Measurements from ENCODE around the gene AQP12A.
"Not testable (repeated sequence)": the region's sequence is repeated elsewhere in the genome, so short reads cannot be mapped to it uniquely, and the experiment has no call there.

AQP12A gene

GRCh38 chr2:240689975-240690374 lies 1.7 kb upstream of the AQP12A start:
- DNase-seq: no peak

GRCh38 chr2:240690421-240691074 lies 1.1 kb upstream of the AQP12A start:
- not testable (repeated sequence) for DNase-seq

GRCh38 chr2:240691075-240691427 lies 615 bp upstream of the AQP12A start:
- DNase-seq: not testable (repeated sequence)

- DNase-seq: not testable (repeated sequence)
These were observed 1.2 kb downstream of the AQP12A start for GRCh38 chr2:240692583-240693561.

- not testable (repeated sequence) for DNase-seq
These were observed 2.6 kb downstream of the AQP12A start for GRCh38 chr2:240694304-240694703.

GRCh38 chr2:240695593-240695992 lies 3.9 kb downstream of the AQP12A start:
- not testable (repeated sequence) for DNase-seq

GRCh38 chr2:240696469-240696868 lies 4.8 kb downstream of the AQP12A start:
- DNase-seq: not testable (repeated sequence)

- not testable (repeated sequence) for DNase-seq
These were observed 7.3 kb downstream of the AQP12A start for GRCh38 chr2:240698852-240699561.

GRCh38 chr2:240699835-240700234 lies 8.2 kb downstream of the AQP12A start:
- DNase-seq: not testable (repeated sequence)

- not testable (repeated sequence) for DNase-seq
These were observed 8.9 kb downstream of the AQP12A start for GRCh38 chr2:240700616-240701015.

- DNase-seq: no peak
These were observed 9.5 kb downstream of the AQP12A start for GRCh38 chr2:240701091-240701735.

- no peak for DNase-seq
These were observed 10.3 kb downstream of the AQP12A start for GRCh38 chr2:240701736-240702639.

GRCh38 chr2:240702640-240703011 lies 11.0 kb downstream of the AQP12A start:
- no peak for DNase-seq

GRCh38 chr2:240703417-240704341 lies 12.0 kb downstream of the AQP12A start:
- no peak for DNase-seq

- DNase-seq: peak; percentile 14 to 33
These were observed 13.0 kb downstream of the AQP12A start for GRCh38 chr2:240704651-240705050.

- no peak for DNase-seq
These were observed 13.6 kb downstream of the AQP12A start for GRCh38 chr2:240705204-240705791.

- no peak for DNase-seq
These were observed 15.5 kb downstream of the AQP12A start for GRCh38 chr2:240707043-240707756.

GRCh38 chr2:240707821-240708220 lies 16.2 kb downstream of the AQP12A start:
- DNase-seq: no peak

- DNase-seq: no peak
These were observed 16.8 kb downstream of the AQP12A start for GRCh38 chr2:240708457-240708856.
